Measurements from ENCODE around the gene NDUFAF2.
"Not testable (repeated sequence)": the region's sequence is repeated elsewhere in the genome, so short reads cannot be mapped to it uniquely, and the experiment has no call there.

The NDUFAF2 gene

GRCh38 chr5:60993875-60994571 lies 49.0 kb downstream of the NDUFAF2 start:
- DNase-seq, result no peak

GRCh38 chr5:60996368-60996767 lies 51.4 kb downstream of the NDUFAF2 start:
- no peak for DNase-seq

GRCh38 chr5:60997721-60998120 lies 52.7 kb downstream of the NDUFAF2 start:
- no peak for DNase-seq

GRCh38 chr5:61000887-61001286 lies 55.9 kb downstream of the NDUFAF2 start:
- peak; percentile 12 for DNase-seq

GRCh38 chr5:61001647-61002046 lies 56.6 kb downstream of the NDUFAF2 start:
- no peak for DNase-seq

- no peak for DNase-seq
These were observed 57.8 kb downstream of the NDUFAF2 start for GRCh38 chr5:61002611-61003355.

- DNase-seq, result peak; percentile 8
These were observed 59.4 kb downstream of the NDUFAF2 start for GRCh38 chr5:61004448-61004847.

GRCh38 chr5:61009907-61010306 lies 64.9 kb downstream of the NDUFAF2 start:
- no peak for DNase-seq

- DNase-seq, result peak; percentile 17
These were observed 65.8 kb downstream of the NDUFAF2 start for GRCh38 chr5:61010467-61011454.

GRCh38 chr5:61018062-61018461 lies 73.1 kb downstream of the NDUFAF2 start:
- DNase-seq, result no peak

GRCh38 chr5:61019642-61020041 lies 74.6 kb downstream of the NDUFAF2 start:
- no peak for DNase-seq

GRCh38 chr5:61020415-61020814 lies 75.4 kb downstream of the NDUFAF2 start:
- DNase-seq, result peak; percentile 41

- DNase-seq, result peak; percentile 77
These were observed 78.1 kb downstream of the NDUFAF2 start for GRCh38 chr5:61023131-61023530.

GRCh38 chr5:61026004-61026403 lies 81.0 kb downstream of the NDUFAF2 start:
- no peak for DNase-seq

- DNase-seq, result no peak
These were observed 83.4 kb downstream of the NDUFAF2 start for GRCh38 chr5:61028382-61028781.

GRCh38 chr5:61029456-61030162 lies 84.6 kb downstream of the NDUFAF2 start:
- DNase-seq, result no peak

- peak; percentile 85 for DNase-seq
These were observed 85.1 kb downstream of the NDUFAF2 start for GRCh38 chr5:61030163-61030482.

GRCh38 chr5:61031301-61031700 lies 86.3 kb downstream of the NDUFAF2 start:
- not testable (repeated sequence) for DNase-seq

GRCh38 chr5:61044545-61044944 lies 99.5 kb downstream of the NDUFAF2 start:
- no peak for DNase-seq

GRCh38 chr5:61047346-61047745 lies 102.3 kb downstream of the NDUFAF2 start:
- no peak for DNase-seq

- DNase-seq, result peak; percentile 88
These were observed 103.5 kb downstream of the NDUFAF2 start for GRCh38 chr5:61048534-61048933.

- no peak for DNase-seq
These were observed 105.3 kb downstream of the NDUFAF2 start for GRCh38 chr5:61050292-61050691.

- peak; percentile 85 for DNase-seq
These were observed 106.3 kb downstream of the NDUFAF2 start for GRCh38 chr5:61051267-61051666.

Measured in fibroblast of skin of right biceps (primary cell).